SJCRH30 (cell line): ENCODE data around the gene NDOR1. TPM values are rescaled to one million over a fixed set of nuclear protein-coding genes. Genes with fewer than 3 reads are reported as not detected.

Experiments
- DNase-seq, 2 experiments: peaks; one replicate each; pipeline ENCODE4 v3.0.0-alpha.2; 2015 to 2020
- H3K27ac ChIP-seq: fragments of 250-450 bp; sonication (Bioruptor Pico); 2 replicates; pipeline ENCODE4 v1.5.1; 2020; ENCODE audit warnings: mild to moderate bottlenecking, moderate library complexity
- H3K27me3 ChIP-seq: fragments of 250-450 bp; sonication (Bioruptor Pico); 2 replicates; pipeline ENCODE4 v1.5.1; 2020; ENCODE audit warnings: mild to moderate bottlenecking, moderate library complexity
- H3K36me3 ChIP-seq: fragments of 250-450 bp; sonication (Bioruptor Pico); 2 replicates; pipeline ENCODE4 v1.5.1; 2020; ENCODE audit warnings: mild to moderate bottlenecking, moderate library complexity
- H3K4me1 ChIP-seq: fragments of 250-450 bp; sonication (Bioruptor Pico); 2 replicates; pipeline ENCODE4 v1.5.1; 2020; ENCODE audit warnings: mild to moderate bottlenecking, moderate library complexity
- H3K4me3 ChIP-seq: fragments of 250-450 bp; sonication (Bioruptor Pico); 2 replicates; pipeline ENCODE4 v1.5.1; 2020; ENCODE audit warnings: mild to moderate bottlenecking, moderate library complexity
- H3K9me3 ChIP-seq: fragments of 250-450 bp; sonication (Bioruptor Pico); replicated peaks from 2 replicates; pipeline ENCODE4 v1.5.1; 2020; ENCODE audit warnings: mild to moderate bottlenecking, moderate library complexity
- total RNA-seq: library from RNA; depleted of rRNA; stranded (reverse); fragments of >200 nt; shearing (Covaris generic); gene quantifications from 2 replicates; pipeline ENCODE4 v1.2.3, GENCODE V29; 2014

The NDOR1 gene
- total RNA-seq, 1 experiment from 2014 or later: 17.2 TPM

GRCh38 chr9:137194909-137195308, 10.6 kb upstream of the NDOR1 start:
- H3K27ac ChIP-seq: no peak overlapping the region
- H3K27me3 ChIP-seq: no peaks in the 10 kb centered on the region
- no peaks in the 10 kb centered on the region for H3K9me3 ChIP-seq
- peaks cover 20% of the 10 kb centered on the region for H3K4me1 ChIP-seq
- peaks cover 4% of the 10 kb centered on the region; the same call in 1 of the 2 replicates for H3K36me3 ChIP-seq
- no peak for DNase-seq
- H3K4me3 ChIP-seq: no peak overlapping the region

GRCh38 chr9:137195525-137196220, 9.8 kb upstream of the NDOR1 start:
- no peak for DNase-seq
- H3K27ac ChIP-seq: no peak overlapping the region
- H3K4me1 ChIP-seq: peaks cover 17% of the 10 kb centered on the region
- H3K36me3 ChIP-seq: no peaks in the 10 kb centered on the region
- no peaks in the 10 kb centered on the region for H3K27me3 ChIP-seq
- no peak overlapping the region for H3K4me3 ChIP-seq
- no peaks in the 10 kb centered on the region for H3K9me3 ChIP-seq

GRCh38 chr9:137198051-137198901, 7.2 kb upstream of the NDOR1 start:
- DNase-seq: no peak
- Histone ChIP-seq H3K4me1 (peaks cover 17% of the 10 kb centered on the region), H3K27ac (no peak overlapping the region), H3K27me3 (no peaks in the 10 kb centered on the region), H3K9me3 (no peaks in the 10 kb centered on the region), H3K4me3 (no peak overlapping the region), H3K36me3 (no peaks in the 10 kb centered on the region)

GRCh38 chr9:137198902-137199283, 6.6 kb upstream of the NDOR1 start:
- Histone ChIP-seq H3K36me3 (no peaks in the 10 kb centered on the region), H3K27ac (no peak overlapping the region), H3K9me3 (no peaks in the 10 kb centered on the region), H3K4me1 (peaks cover 17% of the 10 kb centered on the region), H3K4me3 (no peak overlapping the region), H3K27me3 (no peaks in the 10 kb centered on the region)
- no peak for DNase-seq

GRCh38 chr9:137199411-137200121, 5.9 kb upstream of the NDOR1 start:
- Histone ChIP-seq H3K9me3 (no peaks in the 10 kb centered on the region), H3K27me3 (no peaks in the 10 kb centered on the region), H3K36me3 (no peaks in the 10 kb centered on the region), H3K4me1 (peaks cover 21% of the 10 kb centered on the region), H3K4me3 (peak overlapping the region; percentile 58), H3K27ac (no peak overlapping the region)
- no peak for DNase-seq

GRCh38 chr9:137200311-137201204, 4.9 kb upstream of the NDOR1 start, which contains the start of gene TPRN:
Gene TPRN, minus strand, starts transcription at chr9:137200741. Its CDS starts 30 bp downstream, at chr9:137200711.
- H3K27me3 ChIP-seq: no peaks in the 10 kb centered on the region
- H3K4me3 ChIP-seq: peak within 1 kb of the TSS; percentile 58
- no peak within 1 kb of the TSS for H3K27ac ChIP-seq
- peaks cover 17% of the 10 kb centered on the region for H3K4me1 ChIP-seq
- no peaks in the 10 kb centered on the region for H3K36me3 ChIP-seq
- DNase-seq: peak; percentile 100
- H3K9me3 ChIP-seq: no peaks in the 10 kb centered on the region

GRCh38 chr9:137201205-137201868, 4.2 kb upstream of the NDOR1 start:
- peak overlapping the region; percentile 58 for H3K4me3 ChIP-seq
- no peaks in the 10 kb centered on the region for H3K27me3 ChIP-seq
- H3K27ac ChIP-seq: no peak overlapping the region
- H3K9me3 ChIP-seq: no peaks in the 10 kb centered on the region
- no peak for DNase-seq
- H3K36me3 ChIP-seq: no peaks in the 10 kb centered on the region
- H3K4me1 ChIP-seq: peaks cover 18% of the 10 kb centered on the region

- no peaks in the 10 kb centered on the region for H3K27me3 ChIP-seq
- H3K4me1 ChIP-seq: peaks cover 22% of the 10 kb centered on the region
- H3K27ac ChIP-seq: no peak overlapping the region
- no peaks in the 10 kb centered on the region for H3K9me3 ChIP-seq
- peaks cover 9% of the 10 kb centered on the region; the same call in 1 of the 2 replicates for H3K36me3 ChIP-seq
- no peak for DNase-seq
- H3K4me3 ChIP-seq: no peak overlapping the region
These were observed 2.5 kb upstream of the NDOR1 start for GRCh38 chr9:137202966-137203365.

- peaks cover 12% of the 10 kb centered on the region for H3K4me1 ChIP-seq
- H3K4me3 ChIP-seq: peak overlapping the region; percentile 94
- H3K36me3 ChIP-seq: peaks cover 9% of the 10 kb centered on the region
- no peaks in the 10 kb centered on the region for H3K9me3 ChIP-seq
- H3K27me3 ChIP-seq: no peaks in the 10 kb centered on the region
- DNase-seq: no peak
- H3K27ac ChIP-seq: no peak overlapping the region
These were observed 772 bp upstream of the NDOR1 start for GRCh38 chr9:137204731-137205125.

- no peaks in the 10 kb centered on the region for H3K27me3 ChIP-seq
- H3K4me3 ChIP-seq: peak overlapping the region; percentile 94
- DNase-seq: no peak
- no peak overlapping the region for H3K27ac ChIP-seq
- H3K36me3 ChIP-seq: peaks cover 9% of the 10 kb centered on the region
- H3K4me1 ChIP-seq: peaks cover 12% of the 10 kb centered on the region
- no peaks in the 10 kb centered on the region for H3K9me3 ChIP-seq
These were observed 1.1 kb downstream of the NDOR1 start for GRCh38 chr9:137206602-137207001.

GRCh38 chr9:137211532-137211931, 6.0 kb downstream of the NDOR1 start:
- Histone ChIP-seq H3K36me3 (peaks cover 31% of the 10 kb centered on the region), H3K27me3 (no peaks in the 10 kb centered on the region), H3K4me1 (peaks cover 1% of the 10 kb centered on the region), H3K27ac (no peak overlapping the region), H3K9me3 (no peaks in the 10 kb centered on the region), H3K4me3 (no peak overlapping the region)
- no peak for DNase-seq

GRCh38 chr9:137212520-137212919, 7.0 kb downstream of the NDOR1 start:
- no peak for DNase-seq
- H3K27ac ChIP-seq: no peak overlapping the region
- H3K9me3 ChIP-seq: no peaks in the 10 kb centered on the region
- peaks cover 26% of the 10 kb centered on the region for H3K36me3 ChIP-seq
- no peaks in the 10 kb centered on the region for H3K4me1 ChIP-seq
- H3K27me3 ChIP-seq: no peaks in the 10 kb centered on the region
- H3K4me3 ChIP-seq: no peak overlapping the region

- no peak for DNase-seq
These were observed 7.9 kb downstream of the NDOR1 start for GRCh38 chr9:137213160-137214060.

More at GRCh38 chr9:137213160-137214060, 7.9 kb downstream of the NDOR1 start:
- H3K9me3 ChIP-seq: no peaks in the 10 kb centered on the region
- H3K27me3 ChIP-seq: no peaks in the 10 kb centered on the region
- H3K4me3 ChIP-seq: no peak overlapping the region
- no peaks in the 10 kb centered on the region for H3K4me1 ChIP-seq
- H3K27ac ChIP-seq: no peak overlapping the region
- peaks cover 22% of the 10 kb centered on the region for H3K36me3 ChIP-seq
